ENCODE results near the gene PRSS22. TPM values are rescaled to one million over a fixed set of nuclear protein-coding genes. Genes with fewer than 3 reads are reported as not detected.

PRSS22 gene
- total and polyA plus RNA-seq, 2 experiments from 2014 or later, result not detected

GRCh38 chr16:2852003-2852730 lies 5.8 kb downstream of the PRSS22 start:
- no peak overlapping the region for H3K27ac ChIP-seq
- H3K36me3 ChIP-seq, result no peaks in the 10 kb centered on the region
- no peak overlapping the region for H3K4me3 ChIP-seq
- peaks cover 9% of the 10 kb centered on the region for H3K27me3 ChIP-seq
- DNase-seq (ENCODE audit: low read depth in 1 of 2, low spot score in 1 of 2), result no peak
- H3K4me1 ChIP-seq (ENCODE audit: low read depth), result no peaks in the 10 kb centered on the region
- H3K9me3 ChIP-seq (ENCODE audit: low read depth), result no peaks in the 10 kb centered on the region
- no peak for TF ChIP-seq CTCF (IDR thresholded peaks at IDR 0.05; ENCODE audit: low read depth, low read length)

- no peak for DNase-seq (ENCODE audit: low read depth in 1 of 2, low spot score in 1 of 2)
- Histone ChIP-seq H3K9me3 (ENCODE audit: low read depth) (no peaks in the 10 kb centered on the region), H3K36me3 (no peaks in the 10 kb centered on the region), H3K27me3 (peaks cover 7% of the 10 kb centered on the region), H3K4me3 (no peak overlapping the region), H3K4me1 (ENCODE audit: low read depth) (no peaks in the 10 kb centered on the region), H3K27ac (no peak overlapping the region)
- TF ChIP-seq CTCF (IDR thresholded peaks at IDR 0.05; ENCODE audit: low read depth, low read length), result no peak
Measured at GRCh38 chr16:2848933-2849725, 8.8 kb downstream of the PRSS22 start.

GRCh38 chr16:2846511-2847310 lies 11.3 kb downstream of the PRSS22 start:
- Histone ChIP-seq H3K27ac (no peak overlapping the region), H3K36me3 (no peaks in the 10 kb centered on the region), H3K4me1 (ENCODE audit: low read depth) (no peaks in the 10 kb centered on the region), H3K9me3 (ENCODE audit: low read depth) (no peaks in the 10 kb centered on the region), H3K4me3 (no peak overlapping the region), H3K27me3 (peaks cover 9% of the 10 kb centered on the region)
- peak in 1 of 2 donors; percentile 16 for DNase-seq (ENCODE audit: low read depth in 1 of 2, low spot score in 1 of 2)
- TF ChIP-seq CTCF (IDR thresholded peaks at IDR 0.05; ENCODE audit: low read depth, low read length), result no peak

GRCh38 chr16:2845116-2845515 lies 12.9 kb downstream of the PRSS22 start:
- H3K9me3 ChIP-seq (ENCODE audit: low read depth), result no peaks in the 10 kb centered on the region
- H3K4me1 ChIP-seq (ENCODE audit: low read depth), result no peaks in the 10 kb centered on the region
- no peak overlapping the region for H3K4me3 ChIP-seq
- H3K36me3 ChIP-seq, result no peaks in the 10 kb centered on the region
- TF ChIP-seq CTCF (IDR thresholded peaks at IDR 0.05; ENCODE audit: low read depth, low read length), result no peak
- no peak for DNase-seq (ENCODE audit: low read depth in 1 of 2, low spot score in 1 of 2)
- no peak overlapping the region for H3K27ac ChIP-seq
- H3K27me3 ChIP-seq, result peaks cover 9% of the 10 kb centered on the region

GRCh38 chr16:2843526-2843925 lies 14.4 kb downstream of the PRSS22 start:
- H3K4me1 ChIP-seq (ENCODE audit: low read depth), result no peaks in the 10 kb centered on the region
- H3K9me3 ChIP-seq (ENCODE audit: low read depth), result no peaks in the 10 kb centered on the region
- H3K36me3 ChIP-seq, result no peaks in the 10 kb centered on the region
- no peak overlapping the region for H3K27ac ChIP-seq
- H3K4me3 ChIP-seq, result no peak overlapping the region
- DNase-seq (ENCODE audit: low read depth in 1 of 2, low spot score in 1 of 2), result no peak
- no peak for TF ChIP-seq CTCF (IDR thresholded peaks at IDR 0.05; ENCODE audit: low read depth, low read length)
- H3K27me3 ChIP-seq, result peaks cover 5% of the 10 kb centered on the region

Measured in cardiac muscle cell (in vitro differentiated cells and primary cell).